ENCODE data around the gene C12orf50.

C12orf50 gene

DNA sequence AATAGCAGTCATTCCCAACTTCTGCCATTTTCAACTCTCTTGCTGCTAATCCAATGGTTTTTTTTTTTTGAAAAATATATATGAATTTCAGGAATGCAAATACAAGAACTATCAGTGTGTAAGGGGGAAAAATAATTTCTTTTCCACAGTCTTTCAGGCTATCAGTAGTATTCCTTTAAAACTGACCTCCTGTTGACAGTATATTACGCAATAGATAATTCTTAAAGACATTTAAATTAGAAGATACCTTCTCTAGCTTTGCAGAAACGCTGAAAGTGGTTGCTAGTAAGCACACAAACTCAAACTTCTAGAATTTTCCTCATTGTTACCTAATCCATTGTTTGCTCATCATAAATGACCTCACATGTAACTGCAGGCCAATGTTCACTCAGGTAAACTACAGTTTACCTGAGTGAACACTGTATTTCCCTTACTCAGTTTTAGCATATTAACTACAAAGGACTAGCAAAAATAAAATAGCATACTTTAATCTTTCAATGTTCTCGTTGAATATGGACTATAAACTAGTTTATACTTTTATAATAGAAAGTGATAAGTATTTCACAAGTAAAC lies at the start of gene C12orf50:
TSS of gene C12orf50 (minus strand) at position 309 of the 573 bp plus-strand sequence. CDS start 2,439 bp downstream, outside the sequence.
- TF ChIP-seq, protein P1, sequence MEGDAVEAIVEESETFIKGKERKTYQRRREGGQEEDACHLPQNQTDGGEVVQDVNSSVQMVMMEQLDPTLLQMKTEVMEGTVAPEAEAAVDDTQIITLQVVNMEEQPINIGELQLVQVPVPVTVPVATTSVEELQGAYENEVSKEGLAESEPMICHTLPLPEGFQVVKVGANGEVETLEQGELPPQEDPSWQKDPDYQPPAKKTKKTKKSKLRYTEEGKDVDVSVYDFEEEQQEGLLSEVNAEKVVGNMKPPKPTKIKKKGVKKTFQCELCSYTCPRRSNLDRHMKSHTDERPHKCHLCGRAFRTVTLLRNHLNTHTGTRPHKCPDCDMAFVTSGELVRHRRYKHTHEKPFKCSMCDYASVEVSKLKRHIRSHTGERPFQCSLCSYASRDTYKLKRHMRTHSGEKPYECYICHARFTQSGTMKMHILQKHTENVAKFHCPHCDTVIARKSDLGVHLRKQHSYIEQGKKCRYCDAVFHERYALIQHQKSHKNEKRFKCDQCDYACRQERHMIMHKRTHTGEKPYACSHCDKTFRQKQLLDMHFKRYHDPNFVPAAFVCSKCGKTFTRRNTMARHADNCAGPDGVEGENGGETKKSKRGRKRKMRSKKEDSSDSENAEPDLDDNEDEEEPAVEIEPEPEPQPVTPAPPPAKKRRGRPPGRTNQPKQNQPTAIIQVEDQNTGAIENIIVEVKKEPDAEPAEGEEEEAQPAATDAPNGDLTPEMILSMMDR (conservative IDR thresholded peaks at IDR 0.05; ENCODE audit: control insufficient read depth, insufficient read depth, low read depth, low read length) = no peak
- no peak within 1 kb of the TSS for H3K4me3 ChIP-seq (ENCODE audit: control insufficient read depth, low read depth, low read length)
- DNase-seq (ENCODE audit: low read depth) = no peak

- TF ChIP-seq, protein P1 (conservative IDR thresholded peaks at IDR 0.05; ENCODE audit: control insufficient read depth, insufficient read depth, low read depth, low read length) = no peak
- DNase-seq (ENCODE audit: low read depth) = no peak
- no peak overlapping the region for H3K4me3 ChIP-seq (ENCODE audit: control insufficient read depth, low read depth, low read length)
These were observed 38.1 kb upstream of the C12orf50 start for GRCh38 chr12:88067301-88067700.

DNA sequence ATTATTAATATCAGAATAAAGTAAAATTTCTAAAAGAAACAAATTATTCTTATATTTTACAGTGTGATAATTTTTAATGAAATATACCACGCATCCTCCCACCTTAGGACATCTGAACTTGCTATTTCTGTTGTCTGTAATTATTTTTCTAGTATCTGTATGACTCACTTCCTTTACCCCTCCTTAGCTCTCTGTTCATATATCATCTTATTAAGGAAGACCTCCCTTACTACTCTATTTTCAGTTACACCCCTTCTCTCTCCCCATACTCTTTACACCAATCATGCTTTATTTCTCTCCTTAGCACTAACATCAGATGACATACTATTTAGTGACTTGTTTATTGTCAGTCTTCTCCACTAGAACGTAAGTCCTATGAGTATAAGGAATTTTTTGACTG lies 34.2 kb upstream of the C12orf50 start:
- TF ChIP-seq, protein P1 (conservative IDR thresholded peaks at IDR 0.05; ENCODE audit: control insufficient read depth, insufficient read depth, low read depth, low read length) = no peak
- DNase-seq (ENCODE audit: low read depth) = peak; percentile 37
- no peak overlapping the region for H3K4me3 ChIP-seq (ENCODE audit: control insufficient read depth, low read depth, low read length)

DNA sequence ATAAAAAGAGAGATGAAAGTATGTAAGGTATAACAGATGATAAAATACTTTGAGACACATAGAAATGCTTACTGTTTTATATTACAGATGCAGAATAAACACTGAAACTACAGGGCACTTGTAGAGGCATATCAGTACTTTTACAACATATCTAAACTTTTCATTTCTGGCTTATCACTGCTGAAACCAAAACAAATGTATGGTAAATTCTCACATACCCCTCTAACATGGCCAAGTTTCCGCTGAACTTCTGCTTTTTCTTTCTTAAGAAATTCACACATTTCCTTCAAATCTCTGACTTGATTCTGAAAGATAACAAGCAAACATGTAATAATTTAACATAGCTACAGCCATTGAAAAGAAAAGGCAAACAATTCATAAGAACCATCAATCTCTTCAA lies 33.3 kb upstream of the C12orf50 start:
- DNase-seq (ENCODE audit: low read depth) = no peak
- TF ChIP-seq, protein P1 (conservative IDR thresholded peaks at IDR 0.05; ENCODE audit: control insufficient read depth, insufficient read depth, low read depth, low read length) = no peak
- no peak overlapping the region for H3K4me3 ChIP-seq (ENCODE audit: control insufficient read depth, low read depth, low read length)

DNA sequence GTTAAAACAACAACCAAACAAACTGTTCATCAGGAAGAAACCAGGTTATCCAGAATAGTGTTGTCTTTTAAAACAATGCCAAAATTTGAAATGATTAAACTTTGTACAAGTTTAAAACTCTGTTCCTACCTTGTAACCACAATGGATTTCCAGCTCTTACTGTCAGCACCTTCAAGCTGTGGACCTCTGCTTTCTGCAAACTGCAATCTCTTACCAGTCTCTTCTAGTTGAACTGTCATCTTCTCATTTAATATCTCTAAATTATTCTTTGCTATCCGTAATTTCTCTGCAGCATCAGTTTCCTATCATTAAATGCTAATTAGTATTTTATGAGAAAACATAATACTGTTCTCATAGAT lies 29.5 kb upstream of the C12orf50 start:
- no peak overlapping the region for H3K4me3 ChIP-seq (ENCODE audit: control insufficient read depth, low read depth, low read length)
- no peak for DNase-seq (ENCODE audit: low read depth)
- TF ChIP-seq, protein P1 (conservative IDR thresholded peaks at IDR 0.05; ENCODE audit: control insufficient read depth, insufficient read depth, low read depth, low read length) = no peak

DNA sequence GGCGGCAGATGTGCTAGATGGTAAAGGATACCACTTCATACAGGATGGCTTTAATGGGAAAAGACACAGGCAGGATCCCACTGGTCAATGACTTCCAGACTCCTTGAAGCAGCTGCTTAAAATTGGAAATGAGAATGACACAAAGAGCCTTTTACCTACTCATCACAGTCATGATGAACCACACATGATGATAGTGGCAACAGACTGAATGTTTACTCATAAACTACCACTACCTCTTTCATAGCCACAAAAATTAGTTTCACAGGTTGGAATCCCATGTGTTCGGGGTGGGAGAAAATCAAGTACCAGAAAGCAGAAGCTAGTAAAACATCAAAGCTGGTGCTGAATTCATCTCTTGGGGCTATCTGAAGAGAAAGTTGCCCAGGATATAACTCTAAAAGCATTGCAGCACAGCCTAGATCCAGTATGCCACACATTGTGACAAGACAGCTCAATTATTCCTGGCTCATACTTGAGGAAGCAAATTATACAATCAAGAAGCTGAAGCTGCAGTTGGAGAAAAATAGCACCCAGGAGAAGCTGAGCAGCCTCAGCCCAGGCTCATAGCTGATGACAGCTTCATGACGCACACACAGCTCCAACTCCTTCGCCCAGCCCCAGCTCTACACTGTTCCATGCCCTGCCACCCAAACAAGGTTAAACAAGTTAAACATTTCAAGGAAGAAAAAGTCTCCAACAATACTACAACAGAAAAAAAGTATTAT lies 29.0 kb upstream of the C12orf50 start:
- no peak overlapping the region for H3K4me3 ChIP-seq (ENCODE audit: control insufficient read depth, low read depth, low read length)
- TF ChIP-seq, protein P1 (conservative IDR thresholded peaks at IDR 0.05; ENCODE audit: control insufficient read depth, insufficient read depth, low read depth, low read length) = no peak
- DNase-seq (ENCODE audit: low read depth) = peak; percentile 54
